Activated effector memory CD4-positive, alpha-beta T cell treated with anti-CD3 and anti-CD28 coated beads, Interleukin-2, amount 50 U/mL, for 16 hours (primary cell): ENCODE results near the gene AAR2.

Source experiments
- DNase-seq: peaks from one replicate; pipeline ENCODE4 v3.0.0-alpha.2; 2020

AAR2 gene

DNA sequence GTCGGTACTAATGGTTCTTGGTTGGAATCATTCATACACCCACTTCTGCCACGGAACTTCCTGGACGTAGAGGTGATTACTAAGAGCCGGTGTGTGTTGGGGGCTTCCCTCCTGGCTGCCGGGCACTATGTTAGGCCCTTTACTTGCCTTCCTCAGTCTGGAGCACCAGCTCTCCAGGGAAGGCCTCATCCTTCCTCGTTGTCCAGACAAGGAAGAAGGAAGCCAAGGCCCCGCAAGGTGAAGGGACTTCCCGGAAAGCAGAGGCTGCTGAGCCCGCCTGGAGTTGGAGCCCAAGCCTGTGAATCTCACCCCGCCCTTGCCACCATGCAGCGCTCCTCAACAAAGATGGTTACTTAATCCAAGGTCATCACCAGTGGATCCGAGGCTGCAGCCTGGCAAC, 26.2 kb downstream of the AAR2 start:
- no peak for DNase-seq

DNA sequence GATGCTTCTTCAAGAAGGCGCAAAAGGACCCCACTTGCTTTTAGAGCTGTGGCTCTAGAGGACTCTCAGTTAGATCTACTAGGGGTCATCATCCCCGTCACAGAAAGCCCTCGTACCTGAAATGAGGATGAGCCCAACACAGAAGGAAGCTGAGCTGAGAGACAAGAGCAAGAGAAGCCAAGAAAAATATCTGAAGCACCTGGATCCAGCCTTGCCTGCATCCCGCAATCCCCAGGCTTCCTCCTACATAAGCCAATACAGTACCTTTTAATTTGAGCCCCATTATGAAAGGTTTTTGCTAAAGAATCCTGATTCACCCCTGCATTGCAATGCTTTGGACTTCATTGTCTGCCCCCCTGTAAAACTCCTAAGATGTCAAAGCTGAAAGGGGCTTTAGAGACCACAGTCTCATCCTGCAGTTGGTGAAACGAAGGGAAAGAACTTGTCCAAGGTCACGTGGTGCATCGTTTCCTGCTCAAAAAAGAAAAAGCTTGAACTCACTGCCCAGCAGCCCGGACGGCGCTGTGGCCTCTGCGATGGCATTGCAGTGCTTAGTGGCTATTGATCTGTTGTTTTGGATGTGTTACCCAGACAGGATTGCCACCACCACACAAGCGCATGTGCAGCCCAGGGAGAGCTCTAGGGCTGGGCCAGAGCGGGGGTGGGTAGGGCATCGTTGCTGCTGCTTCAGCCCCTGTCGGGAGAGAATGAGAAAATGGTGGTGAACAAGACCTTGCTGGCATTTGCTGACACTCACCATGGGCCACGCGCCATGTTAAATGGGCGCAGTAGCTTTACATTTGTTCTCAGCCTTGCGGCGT, 28.4 kb downstream of the AAR2 start:
- no peak for DNase-seq

DNA sequence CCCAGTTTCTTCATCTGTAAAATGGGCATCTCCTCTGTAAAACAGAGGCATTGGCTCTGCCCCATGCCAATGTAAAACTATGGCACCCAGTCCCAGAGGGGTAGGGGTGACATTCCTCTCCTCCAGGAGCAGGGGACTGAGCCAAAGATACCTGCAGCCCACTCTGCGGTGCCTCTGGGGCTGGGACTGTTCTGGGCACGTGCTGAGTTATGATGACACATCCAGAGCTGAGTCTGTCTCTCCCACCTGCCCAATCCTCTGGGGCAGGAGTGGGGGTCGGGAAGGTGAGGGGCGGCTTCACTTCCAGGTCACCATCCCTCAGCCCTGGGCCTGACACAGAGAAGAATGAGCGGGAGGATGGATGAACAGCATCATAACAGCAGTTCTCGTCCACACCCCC, 29.9 kb downstream of the AAR2 start:
- no peak for DNase-seq

DNA sequence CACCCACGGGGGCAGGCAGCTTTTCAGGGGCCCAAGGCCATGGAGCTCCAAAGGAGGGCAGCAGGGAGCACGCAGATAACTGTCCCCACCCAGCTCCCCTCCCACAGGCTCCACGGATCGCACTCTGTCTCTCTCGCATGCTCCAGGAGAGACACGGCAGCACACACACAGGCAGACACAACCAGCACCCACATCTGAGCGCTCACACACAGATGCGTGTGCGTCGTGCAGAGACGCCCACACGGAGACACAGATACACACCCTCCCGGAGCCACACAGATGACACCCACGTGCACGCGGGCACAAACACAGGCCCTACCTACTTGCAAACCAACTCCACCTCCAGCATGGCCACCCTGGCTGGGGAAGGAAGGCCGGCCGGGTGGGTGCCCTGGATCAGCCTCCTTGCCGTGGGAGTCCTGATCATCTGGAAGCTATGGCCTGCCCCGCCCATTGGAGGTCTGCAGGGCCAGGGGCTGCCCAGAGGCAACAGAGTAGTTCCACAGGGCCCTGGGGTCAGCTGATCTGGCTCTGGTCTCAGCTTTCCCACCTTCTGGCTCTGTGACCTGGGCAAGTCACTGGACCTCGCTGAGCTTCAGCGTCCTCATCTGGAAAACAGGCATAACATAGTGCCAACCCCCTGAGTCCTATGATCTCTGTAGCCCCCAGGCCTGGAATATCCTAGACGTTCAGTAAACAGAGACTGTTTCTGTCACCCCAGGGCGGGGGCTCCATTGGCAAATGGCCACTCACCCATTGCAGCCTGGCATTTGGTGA, 31.5 kb downstream of the AAR2 start:
- DNase-seq, result no peak

DNA sequence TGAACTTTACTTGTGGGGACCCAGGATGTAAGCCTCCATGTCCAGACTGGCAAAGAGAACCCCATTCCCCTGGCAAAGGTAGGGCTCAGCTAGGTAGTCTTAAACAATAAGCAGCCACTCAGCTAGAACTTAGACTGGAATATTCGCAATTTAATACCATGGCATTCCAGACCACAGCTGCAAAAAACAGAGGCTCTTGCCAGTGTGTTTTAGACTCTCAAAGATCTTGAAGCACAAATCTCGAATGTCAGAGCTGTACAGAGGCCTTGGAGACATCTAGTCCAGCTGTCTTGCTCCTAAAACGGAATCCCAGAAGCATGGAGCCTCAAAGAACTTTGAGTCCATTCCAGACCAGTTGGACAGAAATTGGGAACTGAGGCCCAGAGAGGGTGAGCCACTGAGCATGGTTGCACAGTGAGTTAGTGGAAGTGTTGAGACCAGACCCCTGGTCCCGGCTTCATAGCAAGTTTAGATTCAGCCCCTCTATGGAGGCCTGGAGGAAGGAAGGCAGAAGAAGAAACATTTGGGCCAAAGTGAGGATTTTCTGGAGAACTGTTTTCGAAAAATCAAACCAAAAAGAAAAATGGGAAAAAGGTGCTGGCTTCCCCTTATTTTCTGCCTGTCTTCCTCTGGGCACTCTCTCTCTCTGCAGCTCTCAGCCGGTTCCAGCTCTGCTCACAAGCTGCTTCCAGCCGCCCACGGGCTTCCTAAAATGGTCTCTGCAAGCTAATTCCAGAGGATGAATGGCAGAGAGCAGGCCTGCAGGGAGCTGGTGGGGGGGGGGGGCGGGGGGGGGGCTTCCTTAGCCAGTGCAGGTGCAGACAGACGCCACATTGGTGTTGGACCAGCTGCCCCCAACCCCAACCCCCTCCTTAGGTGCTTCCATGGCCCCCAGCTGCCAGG, 32.4 kb downstream of the AAR2 start:
- DNase-seq, result no peak

DNA sequence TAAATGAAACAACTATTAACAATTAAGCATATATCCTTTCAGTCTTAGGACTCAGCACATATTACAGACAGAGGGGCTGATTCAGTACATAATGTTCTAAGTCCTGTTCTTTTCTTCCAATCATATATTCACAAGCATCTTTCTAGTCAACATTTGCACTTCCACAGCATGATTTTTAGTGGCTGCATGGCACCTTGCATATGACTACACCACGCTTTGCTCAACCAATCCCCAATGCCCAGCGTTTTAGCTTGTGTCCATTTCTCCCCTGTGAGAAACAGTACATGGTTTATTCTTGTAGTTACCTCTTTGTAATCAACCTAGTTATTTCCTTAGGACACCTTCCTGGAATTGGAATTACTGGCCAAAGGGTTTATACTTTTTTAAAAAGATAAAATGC, 33.2 kb downstream of the AAR2 start:
- no peak for DNase-seq

DNA sequence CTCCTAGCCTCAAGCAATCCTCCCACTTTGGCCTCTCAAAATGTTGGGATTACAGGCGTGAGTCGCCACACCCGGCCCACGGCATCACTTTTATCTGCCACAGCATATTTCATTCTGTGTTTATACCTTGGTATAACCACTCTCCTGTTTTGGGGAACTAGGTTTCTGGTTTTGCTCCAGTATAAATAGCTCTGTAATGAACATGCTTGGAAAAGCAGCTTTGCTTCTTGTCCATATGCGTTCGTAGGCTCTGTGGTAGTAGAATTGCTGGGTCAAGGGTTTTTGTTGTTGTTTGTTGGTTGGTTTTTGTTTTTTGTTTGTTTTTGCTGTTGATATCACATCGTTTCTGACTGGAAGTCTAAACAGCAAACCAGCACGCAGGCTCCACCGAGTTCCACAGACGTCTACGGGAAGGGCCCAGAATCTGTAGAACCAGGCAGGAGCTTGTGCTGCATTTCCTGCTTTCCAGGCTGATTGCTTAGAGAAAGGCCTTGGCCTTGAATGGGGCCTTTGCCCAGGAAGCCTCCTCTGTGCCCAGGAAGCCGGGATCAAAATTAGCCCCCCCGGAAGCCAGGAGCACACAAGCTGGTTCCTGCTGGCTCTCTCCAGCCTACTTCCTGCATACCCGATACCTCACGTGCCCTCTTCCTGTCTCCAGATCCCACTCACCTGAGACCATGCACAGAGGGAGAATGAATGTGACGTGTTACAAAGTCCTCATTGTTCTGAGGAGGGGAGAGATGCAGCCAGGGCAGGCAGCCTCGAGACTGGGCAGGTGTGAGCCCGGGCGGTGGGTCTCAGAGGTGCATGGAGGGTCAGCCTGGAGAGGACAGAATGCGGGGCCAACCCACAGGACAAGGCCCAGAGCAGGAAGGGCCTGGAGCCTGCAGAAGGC, 34.7 kb downstream of the AAR2 start:
- DNase-seq, result no peak

DNA sequence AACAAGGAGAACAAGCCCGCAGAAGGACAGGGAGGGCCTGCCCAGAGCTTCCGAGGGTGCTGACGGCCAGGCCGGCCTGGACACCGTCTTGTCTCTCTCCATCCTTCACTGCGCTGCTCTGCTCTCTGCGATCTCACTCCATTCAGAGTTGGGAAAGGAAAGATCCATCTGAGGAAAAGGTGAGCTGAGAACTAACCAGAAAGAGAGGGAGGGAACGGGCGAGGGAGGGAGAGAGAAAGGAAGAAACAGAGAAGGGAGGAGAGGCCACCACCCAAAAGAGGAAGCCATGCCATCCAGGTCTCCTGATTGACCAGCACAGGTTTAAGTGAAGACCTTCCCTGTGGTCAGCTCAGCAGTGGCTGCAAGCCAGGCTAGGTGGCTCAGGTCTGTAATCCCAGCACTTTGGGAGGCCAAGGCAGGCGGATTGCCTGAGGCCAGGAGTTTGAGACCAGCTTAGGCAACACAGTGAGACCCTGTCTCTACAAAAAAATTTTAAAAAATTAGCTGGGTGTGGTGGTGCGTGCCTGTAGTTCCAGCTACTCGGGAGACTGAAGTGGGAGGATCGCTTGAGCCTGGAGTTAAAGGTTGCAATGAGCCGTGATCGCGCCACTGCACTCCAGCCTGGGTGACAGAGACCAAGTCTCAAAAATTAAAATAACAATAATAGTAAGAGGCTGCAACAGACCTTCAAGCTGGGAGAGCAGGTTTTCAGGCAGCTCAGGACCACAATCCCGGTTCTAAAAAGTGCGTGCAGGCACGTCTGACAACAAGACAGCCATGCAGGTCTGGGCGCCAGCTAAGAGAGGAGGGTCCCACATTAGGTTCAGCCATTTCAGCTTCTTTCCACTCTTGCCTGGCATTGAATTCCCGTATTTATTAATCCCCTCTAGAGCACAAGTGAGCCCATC, 35.6 kb downstream of the AAR2 start:
- DNase-seq, result no peak

DNA sequence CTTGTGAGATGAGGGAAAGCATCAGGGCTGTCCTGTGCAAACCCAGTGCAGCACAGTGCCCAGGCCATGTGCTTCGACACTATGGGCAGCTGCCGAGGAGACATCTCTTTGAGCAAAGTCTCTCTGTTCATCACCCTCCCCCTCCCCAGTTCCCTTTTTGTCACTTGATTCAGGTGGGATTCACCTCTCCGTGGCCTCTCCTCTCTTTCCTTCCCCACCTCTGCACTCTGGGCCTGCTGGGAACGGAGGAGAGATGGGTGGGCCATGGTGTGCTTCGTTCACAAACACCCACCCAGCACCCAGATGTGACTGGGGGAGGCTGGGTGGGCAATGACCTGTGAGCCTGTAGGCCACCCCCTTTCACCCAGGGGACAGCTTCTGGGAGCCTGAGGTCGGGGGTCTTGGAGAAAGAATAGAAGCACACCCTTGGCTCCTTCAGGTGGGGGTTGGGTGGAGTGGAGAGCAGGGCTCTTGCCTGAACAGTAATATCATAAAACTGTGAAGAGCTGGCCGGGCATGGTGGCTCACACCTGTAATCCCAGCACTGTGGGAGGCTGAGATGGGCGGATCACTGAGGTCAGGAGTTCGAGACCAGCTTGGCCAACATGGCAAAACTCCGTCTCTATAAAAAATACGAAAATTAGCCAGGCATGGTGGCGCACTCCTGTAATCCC, 36.4 kb downstream of the AAR2 start:
- DNase-seq, result no peak

DNA sequence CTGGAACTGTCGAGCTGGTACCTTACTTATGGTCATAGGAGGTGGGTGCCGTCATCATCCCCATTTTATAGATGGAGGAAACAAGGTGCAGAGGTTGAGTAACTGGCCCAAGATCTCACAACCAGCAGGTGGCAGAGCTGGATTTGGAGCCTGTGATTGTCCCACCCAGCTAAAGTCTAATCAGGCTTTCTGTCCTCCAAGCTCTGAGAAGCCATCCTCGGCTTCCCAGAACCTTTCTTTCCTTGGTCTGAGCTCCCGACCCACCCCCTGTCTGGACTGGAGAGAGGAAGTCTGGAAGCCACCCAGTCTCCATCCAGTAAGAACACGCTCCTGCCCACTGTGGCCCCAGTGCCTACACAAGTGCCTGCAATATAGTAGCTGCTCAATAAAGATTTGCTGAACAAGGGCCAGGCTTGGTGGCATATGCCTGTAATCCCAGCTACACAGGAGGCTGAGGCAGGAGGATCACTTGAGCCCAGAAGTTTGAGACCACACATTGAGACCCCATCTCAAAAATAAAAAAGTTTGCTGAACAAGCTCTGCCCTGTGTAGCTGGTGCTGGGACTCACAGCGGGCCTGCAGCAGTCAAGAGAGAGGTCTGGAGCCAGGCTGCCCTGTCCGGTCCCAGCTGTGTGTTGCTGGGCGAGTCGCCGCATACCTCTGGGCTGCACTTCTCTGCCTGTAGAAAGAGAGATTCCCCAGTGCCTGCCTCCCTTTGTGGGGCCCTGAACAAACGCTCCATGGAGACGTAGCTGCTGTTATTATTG, 37.3 kb downstream of the AAR2 start:
- DNase-seq, result no peak

DNA sequence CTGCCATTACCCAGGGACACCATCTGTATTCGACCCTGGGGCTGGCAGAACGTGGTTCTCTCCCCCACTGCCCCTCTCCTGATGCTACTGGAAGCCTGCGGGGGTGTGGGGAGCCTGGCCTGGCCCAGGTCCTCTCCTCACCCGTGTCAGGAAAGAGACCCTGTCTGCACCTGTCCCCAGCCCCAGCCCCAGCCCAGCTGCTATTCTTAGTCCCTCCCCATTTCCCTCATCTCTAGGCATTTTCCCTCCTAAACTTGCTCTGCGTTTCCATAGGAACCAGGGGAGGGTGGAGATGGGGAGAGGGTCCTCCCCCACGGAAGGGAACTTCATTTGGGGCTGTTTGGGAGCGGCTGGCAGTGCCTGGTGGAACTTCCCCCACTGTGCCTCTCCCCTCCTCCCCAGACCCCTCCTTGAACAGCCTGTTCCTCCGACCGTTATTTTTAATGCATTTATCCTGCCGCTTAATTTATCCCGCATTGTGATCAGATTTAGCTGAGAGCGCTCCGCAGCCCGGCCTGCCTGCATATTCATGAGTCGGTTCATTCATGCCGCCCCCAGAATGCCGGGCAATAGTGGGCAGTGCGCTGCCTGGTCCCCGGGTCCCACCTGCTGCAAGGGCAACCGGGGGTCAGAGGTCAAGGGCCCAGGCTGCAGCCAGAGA, 38.0 kb downstream of the AAR2 start:
- no peak for DNase-seq

DNA sequence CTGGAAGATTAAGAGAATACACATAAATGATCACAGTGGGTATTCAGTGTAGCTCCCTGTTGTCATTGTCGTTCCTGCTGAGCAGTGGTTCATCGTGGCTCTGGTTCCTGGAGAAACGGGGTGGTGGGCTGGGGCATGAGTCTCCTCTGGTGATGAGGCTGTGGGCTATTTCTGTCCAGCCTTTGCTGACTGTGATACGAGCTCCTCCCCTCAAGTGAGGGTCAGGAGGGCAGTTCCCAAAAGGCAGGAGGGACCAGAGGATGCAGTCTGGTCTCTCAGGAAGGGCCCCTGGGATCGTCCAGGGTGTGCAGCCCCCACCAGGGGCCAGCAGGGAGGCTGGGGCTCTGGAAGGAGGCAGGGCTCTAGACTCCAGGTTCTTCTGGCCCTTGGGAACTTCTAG, 38.7 kb downstream of the AAR2 start:
- no peak for DNase-seq

DNA sequence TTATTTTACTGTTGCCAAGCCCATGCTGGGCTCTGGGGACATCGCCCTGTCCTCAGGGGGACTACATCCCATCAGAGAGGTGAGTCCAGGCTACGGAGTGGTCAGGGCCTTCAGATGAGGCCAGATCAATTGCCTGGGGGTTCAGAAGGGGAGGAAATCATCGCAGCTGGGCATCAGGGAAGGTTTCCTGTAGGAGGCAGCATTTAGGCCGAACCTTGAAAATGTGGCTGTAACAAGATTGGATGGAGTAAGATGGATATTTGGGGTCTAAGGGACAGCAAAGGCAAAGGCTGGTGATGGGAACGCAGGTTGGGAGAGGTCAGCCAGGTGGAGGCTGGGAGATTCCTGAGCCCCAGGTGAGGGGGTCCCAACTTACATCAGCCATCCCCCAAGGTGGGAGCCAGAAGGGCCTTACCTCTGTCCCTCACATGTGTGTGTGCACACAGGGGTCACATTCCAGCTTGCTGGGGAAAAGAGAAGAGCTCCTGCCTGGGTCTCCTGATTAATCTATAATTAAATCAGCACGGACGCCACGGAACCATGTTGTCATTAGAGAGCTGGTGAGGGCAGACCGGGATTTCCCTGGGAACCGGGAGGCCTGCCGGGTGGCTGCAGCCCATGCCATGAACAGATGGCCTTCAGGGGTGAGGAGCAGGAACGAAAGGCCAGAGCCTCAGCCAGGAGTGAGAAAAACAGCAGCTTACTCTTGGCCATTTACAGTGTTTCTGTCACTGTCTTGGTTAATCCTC, 39.3 kb downstream of the AAR2 start:
- DNase-seq, result no peak

DNA sequence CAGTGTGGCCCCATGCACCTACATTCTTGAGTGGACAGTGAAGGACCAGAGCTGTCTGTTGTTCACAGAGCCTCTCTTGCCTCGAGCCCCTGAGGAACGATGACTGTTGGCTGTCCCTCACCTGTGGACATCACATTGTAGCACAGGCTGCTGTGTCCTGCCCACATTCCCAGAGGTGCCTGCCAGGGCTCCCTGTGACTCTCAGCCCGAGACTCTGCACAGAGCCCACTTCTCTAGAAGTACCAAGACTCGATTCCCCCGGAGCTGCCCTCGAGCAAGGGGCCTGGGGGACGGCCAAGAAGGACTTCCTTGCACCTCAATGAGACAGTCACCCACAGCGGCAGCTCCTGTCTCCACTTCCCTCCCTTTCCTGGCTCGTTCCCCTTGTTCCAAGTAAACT, 41.3 kb downstream of the AAR2 start:
- no peak for DNase-seq

DNA sequence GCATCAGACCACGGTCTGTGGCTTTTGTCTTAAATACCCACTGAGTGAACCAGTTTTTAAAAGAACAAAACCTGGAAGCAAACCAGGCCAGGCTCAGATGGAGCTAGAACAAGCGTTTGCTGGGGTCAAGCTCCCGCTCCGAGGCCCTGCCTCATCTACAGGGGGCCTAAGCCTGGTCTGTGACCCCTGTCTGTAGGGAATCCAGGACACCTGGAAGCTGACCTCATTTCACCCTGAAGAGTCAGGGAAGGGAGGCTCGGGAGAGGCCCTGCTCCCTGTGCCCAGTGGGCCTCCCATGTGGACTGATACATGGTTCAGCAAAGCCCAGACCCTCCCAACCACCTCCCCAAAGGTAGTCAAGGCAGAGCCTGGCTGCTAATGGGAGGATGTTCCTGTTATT, 43.1 kb downstream of the AAR2 start:
- DNase-seq, result no peak

DNA sequence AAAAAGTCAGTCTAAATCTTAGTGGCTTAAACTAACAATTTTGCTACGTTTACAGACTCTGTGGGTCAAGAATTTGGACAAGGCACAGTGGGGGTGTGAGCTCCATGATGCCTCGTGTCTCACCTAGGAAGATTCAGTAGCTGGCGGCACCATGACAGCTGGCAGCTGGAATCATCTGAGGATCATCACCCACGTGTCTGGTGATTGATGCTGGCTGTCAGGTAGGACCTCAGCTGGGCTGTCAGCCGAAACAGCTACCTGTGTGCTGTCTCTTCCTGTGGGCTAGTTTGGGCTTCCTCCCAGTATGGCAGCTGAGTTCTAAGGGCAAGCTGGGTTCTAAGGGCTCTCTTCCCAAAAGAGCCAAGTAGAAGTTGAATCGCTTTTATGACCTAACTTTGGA, 43.5 kb downstream of the AAR2 start:
- DNase-seq, result no peak

DNA sequence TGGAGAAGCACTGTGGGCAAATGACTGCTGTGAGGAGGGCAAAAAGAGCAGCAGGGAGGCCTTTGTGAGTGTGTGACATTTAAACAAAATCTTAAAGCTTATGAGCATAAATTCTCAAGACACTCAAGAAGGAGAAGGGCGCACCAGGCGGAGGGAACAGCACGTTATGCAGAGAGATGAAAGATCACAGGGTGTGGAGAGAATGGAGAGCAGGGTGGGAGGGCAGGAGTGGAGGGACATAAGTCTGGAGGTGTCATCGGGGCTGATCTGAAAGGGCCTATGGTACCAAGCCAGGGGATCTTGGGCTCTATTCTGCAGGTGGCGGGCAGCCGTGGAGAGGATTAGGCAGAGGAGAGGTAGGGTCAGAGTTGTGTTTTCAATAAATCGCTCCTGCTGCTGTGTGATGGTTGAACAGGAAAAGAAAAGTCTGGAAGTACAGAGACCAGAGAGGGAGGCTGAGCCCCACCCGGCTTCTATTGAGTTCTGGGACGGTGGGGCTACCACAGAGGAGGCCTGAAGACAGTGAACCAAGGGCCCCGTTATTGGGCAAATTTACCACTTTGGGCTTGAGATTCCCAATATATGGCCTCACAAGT, 45.6 kb downstream of the AAR2 start:
- no peak for DNase-seq

DNA sequence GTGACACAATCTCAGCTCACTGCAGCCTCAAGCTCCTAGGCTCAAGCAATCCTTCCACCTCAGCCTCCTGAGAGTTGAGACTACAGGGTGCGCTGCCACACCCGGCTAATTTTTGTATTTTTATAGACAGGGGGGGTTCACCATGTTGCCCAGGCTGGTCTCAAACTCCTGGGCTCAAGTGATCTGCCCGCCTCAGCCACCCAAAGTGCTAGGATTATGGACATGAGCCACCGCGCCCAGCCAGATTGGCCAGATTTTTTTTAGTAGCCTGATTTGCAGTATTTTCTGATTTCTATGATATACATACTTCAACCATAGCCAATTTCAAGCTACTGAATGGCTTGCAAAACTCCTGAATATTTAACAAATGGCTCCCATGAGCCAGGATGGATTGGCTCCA, 48.5 kb downstream of the AAR2 start:
- DNase-seq, result no peak
